Esophagus muscularis mucosa (tissue), 4 donors: Measurements from ENCODE around the gene PICALM. TPM values are rescaled to one million over a fixed set of nuclear protein-coding genes. Genes with fewer than 3 reads are reported as not detected.
A peak's percentile ranks its signal among the peaks of the same experiment; 100 is the strongest.

ENCODE experiments used
- DNase-seq: peaks from one replicate; pipeline ENCODE4 v3.0.0-alpha.2; 2017; ENCODE audit errors: extremely low spot score
- H3K27ac ChIP-seq, 4 donors: fragments of 200-600 bp; sonication (generic); replicated peaks in 1 of 4; 1 replicate in 3 of 4; 2 replicates in 1 of 4; pipeline ENCODE4 v1.5.1; 2016 to 2019; ENCODE audit warnings: mild to moderate bottlenecking in 1 of 4
- H3K27me3 ChIP-seq, 4 donors: fragments of 200-600 bp; sonication (generic); one replicate each; pipeline versions ENCODE4 v1.5.1 to v1.6.0; 2016 to 2019
- H3K36me3 ChIP-seq, 4 donors: fragments of 200-600 bp; sonication (generic); one replicate each; pipeline ENCODE4 v1.5.1; 2016 to 2019
- H3K4me1 ChIP-seq, 4 donors: fragments of 200-600 bp; sonication (generic); one replicate each; pipeline ENCODE4 v1.5.1; 2016 to 2019
- H3K4me3 ChIP-seq, 4 donors: fragments of 200-600 bp; sonication (generic); 1 replicate in 2 of 4; 2 replicates in 2 of 4; pipeline ENCODE4 v1.5.1; 2016 to 2019; ENCODE audit warnings: mild to moderate bottlenecking in 4 of 4, moderate library complexity in 1 of 4
- H3K9me3 ChIP-seq, 4 donors: fragments of 200-600 bp; sonication (generic); 1 replicate in 3 of 4; 2 replicates in 1 of 4; pipeline ENCODE4 v1.5.1; 2016 to 2019
- CTCF ChIP-seq, 3 experiments: fragments of 200-600 bp in 2 of 3; fragments of 450-650 bp in 1 of 3; sonication (generic) in 2 of 3; IDR thresholded peaks; one replicate each; pipeline ENCODE4 v1.5.1; 2017 to 2019; ENCODE audit warnings: antibody characterized with exemption in 3 of 3, mild to moderate bottlenecking in 2 of 3, moderate library complexity in 1 of 3
- EP300 ChIP-seq: sonication (generic); formaldehyde crosslinking; IDR thresholded peaks from one replicate; pipeline ENCODE4 v1.6.1; 2017; ENCODE audit warnings: antibody characterized with exemption
- POLR2A ChIP-seq: fragments of 450-650 bp; IDR thresholded peaks from one replicate; pipeline ENCODE4 v1.6.1; 2017; ENCODE audit warnings: antibody characterized with exemption, moderate library complexity, mild to moderate bottlenecking, low read depth
- POLR2AphosphoS5 ChIP-seq, 2 donors: sonication (generic); formaldehyde crosslinking; IDR thresholded peaks; one replicate each; pipeline ENCODE4 v1.6.1; 2017; ENCODE audit warnings: antibody characterized with exemption in 2 of 2
- WGBS: methylation state at CpG from one replicate; pipeline ENCODE4 v1.1.5; 2018; 5-methylcytosine and 5-hydroxymethylcytosine counted together
- intact Hi-C: fragments of 100-400 bp; cut with DNase I; formaldehyde crosslinking; loops from one replicate; pipeline ENCODE4 v1.15.1; 2023
- total RNA-seq, 4 donors: library from RNA; depleted of rRNA; stranded (reverse); fragments of >200 nt; gene quantifications; one replicate each; pipeline versions ENCODE4 v1.1.0 to v1.2.1, GENCODE V29; 2016

PICALM gene
- total RNA-seq, 4 donors from 2014 or later = 228 to 281 (median 266) TPM

DNA sequence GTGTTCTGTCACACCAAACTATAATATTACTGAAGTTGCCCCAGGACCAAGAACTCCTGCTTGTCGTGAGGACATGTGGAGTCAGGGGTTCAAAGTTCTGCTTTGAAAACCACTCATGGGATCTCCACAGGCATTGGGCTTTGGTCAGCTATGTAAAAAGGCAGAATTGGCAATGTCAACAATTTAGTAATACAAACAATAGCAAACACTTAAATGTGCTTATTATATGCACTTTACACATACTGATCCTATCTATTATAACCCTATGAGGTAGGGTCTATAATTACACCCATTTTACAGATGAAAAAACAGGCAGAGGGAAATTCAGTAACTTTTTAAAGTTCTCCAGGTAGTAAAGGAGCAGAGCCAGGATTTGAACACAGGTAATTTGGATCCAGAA, 119.1 kb downstream of the PICALM start:
- TF ChIP-seq POLR2A (no peak), EP300 (no peak), POLR2AphosphoS5 (IDR thresholded peaks at IDR 0.05) (no peak), CTCF (IDR thresholded peaks at IDR 0.05) (no peak)
- Histone ChIP-seq H3K4me1 (peaks cover 26 to 33% (median 28%) of the 10 kb centered on the region in 4 donors), H3K27me3 (no peaks in the 10 kb centered on the region), H3K4me3 (no peak overlapping the region), H3K27ac (no peak overlapping the region), H3K9me3 (no peaks in the 10 kb centered on the region), H3K36me3 (peaks cover 0 to 13% (median 6%) of the 10 kb centered on the region in 4 donors)
- 73% methylated on average over 1 of the region's 1 CpG for WGBS
- no peak for DNase-seq
- intact Hi-C loops = no loop called here

GRCh38 chr11:85948884-85949283, 120.0 kb downstream of the PICALM start:
- H3K4me1 ChIP-seq = peaks cover 21 to 26% (median 23%) of the 10 kb centered on the region in 4 donors
- no peak for DNase-seq
- H3K36me3 ChIP-seq = peaks cover 0 to 7% (median 0%) of the 10 kb centered on the region in 4 donors
- TF ChIP-seq POLR2AphosphoS5 (IDR thresholded peaks at IDR 0.05) (no peak), CTCF (IDR thresholded peaks at IDR 0.05) (no peak), EP300 (no peak), POLR2A (no peak)
- no peak overlapping the region for H3K27ac ChIP-seq
- H3K27me3 ChIP-seq = no peaks in the 10 kb centered on the region
- H3K4me3 ChIP-seq = no peak overlapping the region
- intact Hi-C loops = no loop called here
- WGBS = 97% methylated on average over 2 of the region's 2 CpGs
- H3K9me3 ChIP-seq = no peaks in the 10 kb centered on the region

GRCh38 chr11:85947431-85948272, 121.2 kb downstream of the PICALM start:
- 24% methylated on average over 5 of the region's 5 CpGs for WGBS
- H3K27ac ChIP-seq = peak overlapping the region; percentile 9 to 63 (median 56)
- DNase-seq = no peak

DNA sequence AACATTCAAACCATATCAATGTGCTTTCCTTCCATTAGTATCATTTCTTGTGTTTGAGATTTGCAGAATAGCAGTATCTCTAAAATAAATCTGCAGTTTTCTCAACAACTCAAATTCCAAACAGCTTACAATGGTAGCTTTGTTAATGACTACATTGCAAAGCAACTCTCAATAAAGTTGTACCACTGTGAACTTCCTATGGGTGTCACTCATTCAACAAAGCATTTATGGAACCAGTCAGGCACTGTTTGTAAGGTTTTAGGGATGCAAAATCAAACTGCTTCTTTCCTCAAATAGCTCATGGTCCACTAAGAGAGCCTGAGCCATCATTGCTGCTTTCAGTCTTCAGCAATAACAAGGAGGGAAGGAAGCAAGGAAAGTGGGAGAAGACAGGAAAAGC, 122.7 kb downstream of the PICALM start:
- peaks cover 21 to 26% (median 23%) of the 10 kb centered on the region in 4 donors for H3K4me1 ChIP-seq

More at GRCh38 chr11:85947431-85948272, 121.2 kb downstream of the PICALM start:
- Histone ChIP-seq H3K36me3 (no peaks in the 10 kb centered on the region), H3K27me3 (no peaks in the 10 kb centered on the region), H3K4me1 (peaks cover 21 to 26% (median 23%) of the 10 kb centered on the region in 4 donors), H3K9me3 (no peaks in the 10 kb centered on the region), H3K4me3 (no peak overlapping the region)
- peak; percentile 24 to 59 for TF ChIP-seq POLR2AphosphoS5 (IDR thresholded peaks at IDR 0.05)
- no peak for TF ChIP-seq POLR2A
- TF ChIP-seq CTCF (IDR thresholded peaks at IDR 0.05) = no peak
- TF ChIP-seq EP300 = no peak
- intact Hi-C loops = no loop called here

More for the DNA sequence above, 122.7 kb downstream of the PICALM start:
- intact Hi-C loops = no loop called here
- no peak for DNase-seq
- Histone ChIP-seq H3K4me3 (no peak overlapping the region), H3K36me3 (no peaks in the 10 kb centered on the region), H3K27ac (no peak overlapping the region), H3K27me3 (no peaks in the 10 kb centered on the region), H3K9me3 (no peaks in the 10 kb centered on the region)
- no peak for TF ChIP-seq CTCF (IDR thresholded peaks at IDR 0.05)
- no peak for TF ChIP-seq EP300
- no peak for TF ChIP-seq POLR2A
- TF ChIP-seq POLR2AphosphoS5 (IDR thresholded peaks at IDR 0.05) = no peak
